ENCODE results near the gene EPSTI1. TPM values are rescaled to one million over a fixed set of nuclear protein-coding genes. Genes with fewer than 3 reads are reported as not detected.

The EPSTI1 gene
- total RNA-seq, 1 experiment from 2014 or later: 0.69 TPM

- H3K36me3 ChIP-seq (ENCODE audit: control insufficient read depth, insufficient read depth, low read length): no peaks in the 10 kb centered on the region
- intact Hi-C loops (cut with micrococcal nuclease; ENCODE audit: unreplicated experiment): no loop called here
- no peak for ATAC-seq
These were observed 85.8 kb downstream of the EPSTI1 start for GRCh38 chr13:42906257-42906656.

GRCh38 chr13:42905579-42905978 lies 86.5 kb downstream of the EPSTI1 start:
- ATAC-seq (no peak), DNase-seq (ENCODE audit: low read depth, low spot score) (no peak)
- Histone ChIP-seq H3K4me3 (ENCODE audit: low read depth in 2 of 2, low read length in 2 of 2) (no peak overlapping the region), H3K4me1 (ENCODE audit: control insufficient read depth, insufficient read depth, low read length) (no peaks in the 10 kb centered on the region), H3K36me3 (ENCODE audit: control insufficient read depth, insufficient read depth, low read length) (no peaks in the 10 kb centered on the region), H3K27me3 (ENCODE audit: control insufficient read depth, insufficient read depth, low read length) (no peaks in the 10 kb centered on the region), H3K27ac (ENCODE audit: low read length) (no peak overlapping the region), H3K9me3 (ENCODE audit: control insufficient read depth, insufficient read depth, low read depth, low read length) (no peaks in the 10 kb centered on the region)
- TF ChIP-seq TCF7L2 (IDR thresholded peaks at IDR 0.05; ENCODE audit: low read depth, low read length) (no peak), POLR2AphosphoS5 (IDR thresholded peaks at IDR 0.05; ENCODE audit: low read depth, low read length) (no peak), SIN3A (IDR thresholded peaks at IDR 0.05; ENCODE audit: borderline replicate concordance, insufficient read depth, low read depth, low read length) (no peak)
- TF ChIP-seq, protein P1, sequence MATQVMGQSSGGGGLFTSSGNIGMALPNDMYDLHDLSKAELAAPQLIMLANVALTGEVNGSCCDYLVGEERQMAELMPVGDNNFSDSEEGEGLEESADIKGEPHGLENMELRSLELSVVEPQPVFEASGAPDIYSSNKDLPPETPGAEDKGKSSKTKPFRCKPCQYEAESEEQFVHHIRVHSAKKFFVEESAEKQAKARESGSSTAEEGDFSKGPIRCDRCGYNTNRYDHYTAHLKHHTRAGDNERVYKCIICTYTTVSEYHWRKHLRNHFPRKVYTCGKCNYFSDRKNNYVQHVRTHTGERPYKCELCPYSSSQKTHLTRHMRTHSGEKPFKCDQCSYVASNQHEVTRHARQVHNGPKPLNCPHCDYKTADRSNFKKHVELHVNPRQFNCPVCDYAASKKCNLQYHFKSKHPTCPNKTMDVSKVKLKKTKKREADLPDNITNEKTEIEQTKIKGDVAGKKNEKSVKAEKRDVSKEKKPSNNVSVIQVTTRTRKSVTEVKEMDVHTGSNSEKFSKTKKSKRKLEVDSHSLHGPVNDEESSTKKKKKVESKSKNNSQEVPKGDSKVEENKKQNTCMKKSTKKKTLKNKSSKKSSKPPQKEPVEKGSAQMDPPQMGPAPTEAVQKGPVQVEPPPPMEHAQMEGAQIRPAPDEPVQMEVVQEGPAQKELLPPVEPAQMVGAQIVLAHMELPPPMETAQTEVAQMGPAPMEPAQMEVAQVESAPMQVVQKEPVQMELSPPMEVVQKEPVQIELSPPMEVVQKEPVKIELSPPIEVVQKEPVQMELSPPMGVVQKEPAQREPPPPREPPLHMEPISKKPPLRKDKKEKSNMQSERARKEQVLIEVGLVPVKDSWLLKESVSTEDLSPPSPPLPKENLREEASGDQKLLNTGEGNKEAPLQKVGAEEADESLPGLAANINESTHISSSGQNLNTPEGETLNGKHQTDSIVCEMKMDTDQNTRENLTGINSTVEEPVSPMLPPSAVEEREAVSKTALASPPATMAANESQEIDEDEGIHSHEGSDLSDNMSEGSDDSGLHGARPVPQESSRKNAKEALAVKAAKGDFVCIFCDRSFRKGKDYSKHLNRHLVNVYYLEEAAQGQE (IDR thresholded peaks at IDR 0.05; ENCODE audit: insufficient read depth in 1 of 2, low read depth in 2 of 2, low read length in 1 of 2): no peak
- TF ChIP-seq, protein P2, sequence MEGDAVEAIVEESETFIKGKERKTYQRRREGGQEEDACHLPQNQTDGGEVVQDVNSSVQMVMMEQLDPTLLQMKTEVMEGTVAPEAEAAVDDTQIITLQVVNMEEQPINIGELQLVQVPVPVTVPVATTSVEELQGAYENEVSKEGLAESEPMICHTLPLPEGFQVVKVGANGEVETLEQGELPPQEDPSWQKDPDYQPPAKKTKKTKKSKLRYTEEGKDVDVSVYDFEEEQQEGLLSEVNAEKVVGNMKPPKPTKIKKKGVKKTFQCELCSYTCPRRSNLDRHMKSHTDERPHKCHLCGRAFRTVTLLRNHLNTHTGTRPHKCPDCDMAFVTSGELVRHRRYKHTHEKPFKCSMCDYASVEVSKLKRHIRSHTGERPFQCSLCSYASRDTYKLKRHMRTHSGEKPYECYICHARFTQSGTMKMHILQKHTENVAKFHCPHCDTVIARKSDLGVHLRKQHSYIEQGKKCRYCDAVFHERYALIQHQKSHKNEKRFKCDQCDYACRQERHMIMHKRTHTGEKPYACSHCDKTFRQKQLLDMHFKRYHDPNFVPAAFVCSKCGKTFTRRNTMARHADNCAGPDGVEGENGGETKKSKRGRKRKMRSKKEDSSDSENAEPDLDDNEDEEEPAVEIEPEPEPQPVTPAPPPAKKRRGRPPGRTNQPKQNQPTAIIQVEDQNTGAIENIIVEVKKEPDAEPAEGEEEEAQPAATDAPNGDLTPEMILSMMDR (IDR thresholded peaks at IDR 0.05): no peak
- CTCF ChIA-PET: no interaction called here
- POLR2A ChIA-PET: no interaction called here
- BruUV-seq (replicated peaks): no TSS peak
- in situ Hi-C loops (cut with HindIII; ENCODE audit: low pct_unique_long_range_greater_than_20kb, low sequenced_read_pairs) (no loop called here), intact Hi-C loops (cut with micrococcal nuclease; ENCODE audit: unreplicated experiment) (no loop called here)

More at GRCh38 chr13:42906257-42906656, 85.8 kb downstream of the EPSTI1 start:
- H3K27me3 ChIP-seq (ENCODE audit: control insufficient read depth, insufficient read depth, low read length): no peaks in the 10 kb centered on the region
- no peaks in the 10 kb centered on the region for H3K9me3 ChIP-seq (ENCODE audit: control insufficient read depth, insufficient read depth, low read depth, low read length)
- TF ChIP-seq, protein P2 (IDR thresholded peaks at IDR 0.05): no peak
- TF ChIP-seq SIN3A (IDR thresholded peaks at IDR 0.05; ENCODE audit: borderline replicate concordance, insufficient read depth, low read depth, low read length): no peak
- TF ChIP-seq, protein P1 (IDR thresholded peaks at IDR 0.05; ENCODE audit: insufficient read depth in 1 of 2, low read depth in 2 of 2, low read length in 1 of 2): no peak
- BruUV-seq (replicated peaks): no TSS peak
- H3K4me3 ChIP-seq (ENCODE audit: low read depth in 2 of 2, low read length in 2 of 2): no peak overlapping the region
- no peaks in the 10 kb centered on the region for H3K4me1 ChIP-seq (ENCODE audit: control insufficient read depth, insufficient read depth, low read length)
- H3K27ac ChIP-seq (ENCODE audit: low read length): no peak overlapping the region
- DNase-seq (ENCODE audit: low read depth, low spot score): no peak
- ChIA-PET POLR2A (no interaction called here), CTCF (no interaction called here)
- in situ Hi-C loops (cut with HindIII; ENCODE audit: low pct_unique_long_range_greater_than_20kb, low sequenced_read_pairs): no loop called here
